Measurements from ENCODE around the gene TCF7L1. TPM values are rescaled to one million over a fixed set of nuclear protein-coding genes. Genes with fewer than 3 reads are reported as not detected.
"Not testable (repeated sequence)": the region's sequence is repeated elsewhere in the genome, so short reads cannot be mapped to it uniquely, and the experiment has no call there.

Gene TCF7L1
- total RNA-seq, 4 donors from 2014 or later: 0.55 to 3.0 (median 1.8) TPM

GRCh38 chr2:85114586-85115330 lies 18.4 kb upstream of the TCF7L1 start:
- no peak overlapping the region for H3K27ac ChIP-seq
- H3K4me3 ChIP-seq: no peak overlapping the region
- H3K36me3 ChIP-seq: no peaks in the 10 kb centered on the region
- DNase-seq (ENCODE audit: low spot score in 2 of 2): no peak
- H3K4me1 ChIP-seq: no peaks in the 10 kb centered on the region
- peaks cover 2% of the 10 kb centered on the region for H3K27me3 ChIP-seq
- WGBS: 60% methylated on average over 2 of the region's 2 CpGs
- TF ChIP-seq CTCF (IDR thresholded peaks at IDR 0.05) (no peak), POLR2AphosphoS5 (IDR thresholded peaks at IDR 0.05) (no peak), POLR2A (IDR thresholded peaks at IDR 0.05) (no peak), EP300 (IDR thresholded peaks at IDR 0.05) (no peak)
- H3K9me3 ChIP-seq: no peaks in the 10 kb centered on the region

GRCh38 chr2:85116207-85116606 lies 17.0 kb upstream of the TCF7L1 start:
- H3K9me3 ChIP-seq: no peaks in the 10 kb centered on the region
- WGBS: 75% methylated on average over 3 of the region's 3 CpGs
- H3K36me3 ChIP-seq: no peaks in the 10 kb centered on the region

GRCh38 chr2:85119900-85120299 lies 13.3 kb upstream of the TCF7L1 start:
- Histone ChIP-seq H3K9me3 (no peaks in the 10 kb centered on the region), H3K27ac (no peak overlapping the region), H3K4me3 (no peak overlapping the region), H3K4me1 (no peaks in the 10 kb centered on the region), H3K27me3 (no peaks in the 10 kb centered on the region), H3K36me3 (no peaks in the 10 kb centered on the region)
- no peak for DNase-seq (ENCODE audit: low spot score in 2 of 2)
- no peak for TF ChIP-seq POLR2A (IDR thresholded peaks at IDR 0.05)
- TF ChIP-seq EP300 (IDR thresholded peaks at IDR 0.05): no peak
- no peak for TF ChIP-seq CTCF (IDR thresholded peaks at IDR 0.05)
- no peak for TF ChIP-seq POLR2AphosphoS5 (IDR thresholded peaks at IDR 0.05)

More at GRCh38 chr2:85116207-85116606, 17.0 kb upstream of the TCF7L1 start:
- Histone ChIP-seq H3K4me1 (no peaks in the 10 kb centered on the region), H3K4me3 (no peak overlapping the region), H3K27me3 (peaks cover 2% of the 10 kb centered on the region), H3K27ac (no peak overlapping the region)
- TF ChIP-seq CTCF (IDR thresholded peaks at IDR 0.05) (no peak), EP300 (IDR thresholded peaks at IDR 0.05) (no peak), POLR2A (IDR thresholded peaks at IDR 0.05) (no peak)
- DNase-seq (ENCODE audit: low spot score in 2 of 2): no peak

- no peaks in the 10 kb centered on the region for H3K9me3 ChIP-seq
- TF ChIP-seq EP300 (IDR thresholded peaks at IDR 0.05) (no peak), POLR2A (IDR thresholded peaks at IDR 0.05) (no peak), POLR2AphosphoS5 (IDR thresholded peaks at IDR 0.05) (no peak), CTCF (IDR thresholded peaks at IDR 0.05) (no peak)
- H3K36me3 ChIP-seq: no peaks in the 10 kb centered on the region
- 60% methylated on average over 1 of the region's 1 CpG for WGBS
- H3K4me1 ChIP-seq: no peaks in the 10 kb centered on the region
- H3K4me3 ChIP-seq: no peak overlapping the region
- no peaks in the 10 kb centered on the region for H3K27me3 ChIP-seq
- DNase-seq (ENCODE audit: low spot score in 2 of 2): no peak
- no peak overlapping the region for H3K27ac ChIP-seq
Measured at GRCh38 chr2:85120363-85120762, 12.8 kb upstream of the TCF7L1 start.

- H3K9me3 ChIP-seq; H3K27me3 ChIP-seq; H3K4me3 ChIP-seq; H3K4me1 ChIP-seq; DNase-seq (ENCODE audit: low spot score in 2 of 2); H3K36me3 ChIP-seq; H3K27ac ChIP-seq: not testable (repeated sequence)
- WGBS: 90% methylated on average over 5 of the region's 5 CpGs
Measured at GRCh38 chr2:85126462-85126861, 6.7 kb upstream of the TCF7L1 start.

- no peak overlapping the region for H3K4me3 ChIP-seq
- H3K36me3 ChIP-seq: no peaks in the 10 kb centered on the region
- H3K4me1 ChIP-seq: peaks cover 31% of the 10 kb centered on the region
- no peaks in the 10 kb centered on the region for H3K9me3 ChIP-seq
- H3K27me3 ChIP-seq: peaks cover 17% of the 10 kb centered on the region
- TF ChIP-seq POLR2AphosphoS5 (IDR thresholded peaks at IDR 0.05) (no peak), EP300 (IDR thresholded peaks at IDR 0.05) (no peak), CTCF (IDR thresholded peaks at IDR 0.05) (no peak), POLR2A (IDR thresholded peaks at IDR 0.05) (no peak)
- H3K27ac ChIP-seq: no peak overlapping the region
- WGBS: 79% methylated on average over 3 of the region's 3 CpGs
- no peak for DNase-seq (ENCODE audit: low spot score in 2 of 2)
Measured at GRCh38 chr2:85129861-85130260, 3.3 kb upstream of the TCF7L1 start.

Measured in suprapubic skin (tissue), 4 donors.